GM18499 (cell line): ENCODE measurements around the gene PPHLN1.
"Not testable (repeated sequence)": the region's sequence is repeated elsewhere in the genome, so short reads cannot be mapped to it uniquely, and the experiment has no call there.

Experiments
- ATAC-seq: cut with Tn5 transposase; IDR thresholded peaks from one replicate; pipeline ENCODE4 v1.9.1; 2021; ENCODE audit warnings: moderate number of reproducible peaks; ENCODE audit not compliant: insufficient read depth, unreplicated experiment

PPHLN1 gene

GRCh38 chr12:42364692-42365091 is 38.7 kb downstream of the PPHLN1 start:
- ATAC-seq: no peak

GRCh38 chr12:42365486-42365885 is 39.5 kb downstream of the PPHLN1 start:
- no peak for ATAC-seq

GRCh38 chr12:42370013-42370412 is 44.0 kb downstream of the PPHLN1 start:
- ATAC-seq: no peak

GRCh38 chr12:42372154-42372791 is 46.3 kb downstream of the PPHLN1 start:
- peak; percentile 88 for ATAC-seq

GRCh38 chr12:42373669-42374068 is 47.7 kb downstream of the PPHLN1 start:
- no peak for ATAC-seq

- no peak for ATAC-seq
Observed at GRCh38 chr12:42380733-42381132, 54.8 kb downstream of the PPHLN1 start.

- no peak for ATAC-seq
Observed at GRCh38 chr12:42382013-42382696, 56.2 kb downstream of the PPHLN1 start.

- no peak for ATAC-seq
Observed at GRCh38 chr12:42385326-42385841, 59.4 kb downstream of the PPHLN1 start.

- ATAC-seq: no peak
Observed at GRCh38 chr12:42386308-42386707, 60.3 kb downstream of the PPHLN1 start.

GRCh38 chr12:42388086-42388485 is 62.1 kb downstream of the PPHLN1 start:
- ATAC-seq: not testable (repeated sequence)

- no peak for ATAC-seq
Observed at GRCh38 chr12:42394429-42394828, 68.5 kb downstream of the PPHLN1 start.

GRCh38 chr12:42396473-42397259 is 70.7 kb downstream of the PPHLN1 start:
- no peak for ATAC-seq

- no peak for ATAC-seq
Observed at GRCh38 chr12:42402821-42403411, 76.9 kb downstream of the PPHLN1 start.

GRCh38 chr12:42407306-42407705 is 81.3 kb downstream of the PPHLN1 start:
- no peak for ATAC-seq

- ATAC-seq: no peak
Observed at GRCh38 chr12:42409471-42409870, 83.5 kb downstream of the PPHLN1 start.

- ATAC-seq: no peak
Observed at GRCh38 chr12:42410340-42410739, 84.4 kb downstream of the PPHLN1 start.

- no peak for ATAC-seq
Observed at GRCh38 chr12:42420395-42420794, 94.4 kb downstream of the PPHLN1 start.

- ATAC-seq: peak; percentile 82
Observed at GRCh38 chr12:42421844-42422779, 96.1 kb downstream of the PPHLN1 start.

- ATAC-seq: peak; percentile 68
Observed at GRCh38 chr12:42422785-42423184, 96.8 kb downstream of the PPHLN1 start.

GRCh38 chr12:42426746-42427145 is 100.8 kb downstream of the PPHLN1 start:
- no peak for ATAC-seq
